Body of pancreas (tissue), 4 donors: ENCODE data around the gene RANBP3L. TPM values are rescaled to one million over a fixed set of nuclear protein-coding genes. Genes with fewer than 3 reads are reported as not detected.
"Not testable (repeated sequence)": the region's sequence is repeated elsewhere in the genome, so short reads cannot be mapped to it uniquely, and the experiment has no call there.

ENCODE experiments used
- ATAC-seq: fragments of 150-250 bp; one replicate; pipeline ENCODE4 v1.9.1; 2016
- DNase-seq, 4 donors: peaks; one replicate each; pipeline ENCODE4 v3.0.0-alpha.2; 2019
- H3K27ac ChIP-seq, 4 donors: fragments of 200-600 bp; sonication (generic); 1 replicate in 3 of 4; 2 replicates in 1 of 4; pipeline versions ENCODE4 v1.5.1 to v1.6.1; 2016 to 2019; ENCODE audit warnings: mild to moderate bottlenecking in 1 of 4, mixed read lengths in 1 of 4, moderate library complexity in 1 of 4
- H3K27me3 ChIP-seq, 2 donors: fragments of 200-600 bp; sonication (generic); one replicate each; pipeline ENCODE4 v1.6.0; 2016; ENCODE audit warnings: mild to moderate bottlenecking in 1 of 2
- H3K36me3 ChIP-seq, 2 donors: fragments of 200-600 bp; sonication (generic); replicated peaks in 1 of 2; 2 replicates each; pipeline ENCODE4 v1.5.1; 2016; ENCODE audit warnings: low read depth in 2 of 2; ENCODE audit not compliant: insufficient read depth in 1 of 2
- H3K4me1 ChIP-seq: fragments of 200-600 bp; sonication (generic); one replicate; pipeline ENCODE4 v1.6.0; 2016
- H3K4me3 ChIP-seq, 2 donors: fragments of 200-600 bp; sonication (generic); 1 replicate in 1 of 2; 2 replicates in 1 of 2; pipeline ENCODE4 v1.5.1; 2016 to 2019
- H3K9me3 ChIP-seq, 3 donors: fragments of 200-600 bp; sonication (generic); 1 replicate in 2 of 3; 2 replicates in 1 of 3; pipeline ENCODE4 v1.5.1; 2016
- POLR2A ChIP-seq, 3 donors: fragments of 450-650 bp; IDR thresholded peaks; one replicate each; pipeline ENCODE4 v1.6.1; 2016; ENCODE audit warnings: antibody characterized with exemption in 3 of 3, mild to moderate bottlenecking in 2 of 3
- WGBS, 2 donors: methylation state at CpG; one replicate each; pipeline ENCODE4 v1.1.5; 2017; 5-methylcytosine and 5-hydroxymethylcytosine counted together
- intact Hi-C: fragments of 100-400 bp; cut with DNase I; formaldehyde crosslinking; loops from one replicate; pipeline ENCODE4 v1.15.1; 2023
- total RNA-seq, 2 donors: library from RNA; depleted of rRNA; stranded (reverse); fragments of >200 nt; gene quantifications; one replicate each; pipeline ENCODE4 v1.1.0, GENCODE V29; 2016
- TF ChIP-seq, protein P1 (sequence below), 7 experiments: fragments of 450-650 bp in 4 of 7; fragments of 200-600 bp in 3 of 7; sonication (generic) in 3 of 7; IDR thresholded peaks; one replicate each; pipeline ENCODE4 v1.5.1; 2016 to 2019; ENCODE audit warnings: antibody characterized with exemption in 7 of 7

Gene RANBP3L
- total RNA-seq, 2 donors from 2014 or later = 4.9 TPM; not detected in 1

DNA sequence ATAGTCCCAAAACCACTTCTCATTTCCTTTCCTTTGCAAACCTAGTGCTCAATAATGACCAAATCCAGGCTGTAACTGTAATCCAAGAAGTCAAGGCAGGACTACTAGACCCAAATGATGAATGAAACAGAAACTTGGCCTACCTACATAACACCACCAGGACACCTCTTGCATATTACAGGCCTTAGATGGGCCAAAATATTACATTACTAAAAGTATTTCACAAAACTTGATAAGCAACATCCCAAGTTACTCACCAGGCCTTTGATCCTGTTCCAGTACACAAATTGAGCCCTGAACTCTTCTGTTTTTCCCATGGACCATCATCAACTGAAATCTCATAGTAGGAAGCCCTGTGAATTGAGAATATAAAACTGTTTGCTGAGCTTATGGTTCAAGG is 94.8 kb downstream of the RANBP3L start:
- DNase-seq = no peak
- Histone ChIP-seq H3K4me3 (no peak overlapping the region), H3K9me3 (no peaks in the 10 kb centered on the region), H3K4me1 (no peaks in the 10 kb centered on the region), H3K27ac (no peak overlapping the region), H3K36me3 (peaks cover 0 to 11% of the 10 kb centered on the region in 2 donors), H3K27me3 (no peaks in the 10 kb centered on the region)
- TF ChIP-seq, protein P1, sequence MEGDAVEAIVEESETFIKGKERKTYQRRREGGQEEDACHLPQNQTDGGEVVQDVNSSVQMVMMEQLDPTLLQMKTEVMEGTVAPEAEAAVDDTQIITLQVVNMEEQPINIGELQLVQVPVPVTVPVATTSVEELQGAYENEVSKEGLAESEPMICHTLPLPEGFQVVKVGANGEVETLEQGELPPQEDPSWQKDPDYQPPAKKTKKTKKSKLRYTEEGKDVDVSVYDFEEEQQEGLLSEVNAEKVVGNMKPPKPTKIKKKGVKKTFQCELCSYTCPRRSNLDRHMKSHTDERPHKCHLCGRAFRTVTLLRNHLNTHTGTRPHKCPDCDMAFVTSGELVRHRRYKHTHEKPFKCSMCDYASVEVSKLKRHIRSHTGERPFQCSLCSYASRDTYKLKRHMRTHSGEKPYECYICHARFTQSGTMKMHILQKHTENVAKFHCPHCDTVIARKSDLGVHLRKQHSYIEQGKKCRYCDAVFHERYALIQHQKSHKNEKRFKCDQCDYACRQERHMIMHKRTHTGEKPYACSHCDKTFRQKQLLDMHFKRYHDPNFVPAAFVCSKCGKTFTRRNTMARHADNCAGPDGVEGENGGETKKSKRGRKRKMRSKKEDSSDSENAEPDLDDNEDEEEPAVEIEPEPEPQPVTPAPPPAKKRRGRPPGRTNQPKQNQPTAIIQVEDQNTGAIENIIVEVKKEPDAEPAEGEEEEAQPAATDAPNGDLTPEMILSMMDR (IDR thresholded peaks at IDR 0.05) = no peak
- no peak for TF ChIP-seq POLR2A (IDR thresholded peaks at IDR 0.05)
- intact Hi-C loops = no loop called here
- no peak for ATAC-seq

DNA sequence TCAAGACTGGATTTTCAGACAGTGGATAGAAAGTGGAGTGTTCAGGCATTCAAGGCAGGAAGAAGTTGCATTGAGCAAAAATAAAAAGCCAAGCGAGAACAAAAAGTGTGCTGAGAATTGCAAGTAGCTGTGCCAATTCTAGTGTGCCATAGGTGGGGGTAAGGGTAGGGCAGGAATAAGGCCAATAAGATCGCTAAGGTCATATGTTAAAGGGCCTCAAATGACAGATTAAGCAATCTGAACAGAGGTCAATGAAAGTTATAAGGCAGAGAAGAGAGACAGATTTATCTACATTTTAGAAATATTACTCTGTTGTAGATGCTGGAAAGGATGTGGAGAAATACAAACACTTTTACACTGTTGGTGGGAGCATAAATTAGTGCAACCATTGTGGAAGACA is 96.4 kb downstream of the RANBP3L start:
- no peaks in the 10 kb centered on the region for H3K27me3 ChIP-seq
- 85 to 93% methylated on average over 2 of the region's 2 CpGs for WGBS, 2 donors
- no peak overlapping the region for H3K27ac ChIP-seq
- no peak overlapping the region for H3K4me3 ChIP-seq
- no peak for DNase-seq
- no peaks in the 10 kb centered on the region for H3K9me3 ChIP-seq
- TF ChIP-seq POLR2A (IDR thresholded peaks at IDR 0.05) = no peak
- TF ChIP-seq, protein P1 (IDR thresholded peaks at IDR 0.05) = no peak
- peaks cover 0 to 13% of the 10 kb centered on the region in 2 donors for H3K36me3 ChIP-seq
- ATAC-seq = no peak
- intact Hi-C loops = no loop called here
- H3K4me1 ChIP-seq = no peaks in the 10 kb centered on the region

DNA sequence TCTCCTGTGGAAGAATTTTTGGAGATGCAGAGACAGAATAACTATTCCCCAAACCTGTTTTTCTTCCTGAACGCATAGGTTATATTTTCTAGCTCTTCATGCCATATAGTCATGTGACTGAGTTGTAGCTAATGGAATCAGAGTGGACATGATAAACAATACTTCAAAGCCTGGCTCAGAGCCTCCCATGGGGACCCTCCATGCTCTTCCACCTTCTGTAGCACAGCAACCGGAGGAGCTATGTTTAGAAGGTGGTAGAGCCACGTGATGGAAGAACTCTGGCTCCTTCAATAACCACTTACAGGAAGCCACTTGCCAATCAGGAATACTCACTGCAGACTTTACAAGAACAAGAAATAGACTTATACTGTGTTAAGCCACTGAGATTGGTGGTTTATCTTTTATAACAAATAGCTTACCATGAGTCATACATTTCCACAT is 99.2 kb downstream of the RANBP3L start:
- TF ChIP-seq POLR2A (IDR thresholded peaks at IDR 0.05) = no peak
- TF ChIP-seq, protein P1 (IDR thresholded peaks at IDR 0.05) = no peak
- H3K4me3 ChIP-seq = no peak overlapping the region
- intact Hi-C loops = no loop called here
- H3K4me1 ChIP-seq = no peaks in the 10 kb centered on the region
- WGBS, 2 donors = 66 to 69% methylated on average over 3 of the region's 3 CpGs
- DNase-seq (no peak), ATAC-seq (no peak)
- peaks cover 0 to 17% of the 10 kb centered on the region in 2 donors for H3K36me3 ChIP-seq
- no peaks in the 10 kb centered on the region for H3K27me3 ChIP-seq
- H3K9me3 ChIP-seq = no peaks in the 10 kb centered on the region
- H3K27ac ChIP-seq = no peak overlapping the region

DNA sequence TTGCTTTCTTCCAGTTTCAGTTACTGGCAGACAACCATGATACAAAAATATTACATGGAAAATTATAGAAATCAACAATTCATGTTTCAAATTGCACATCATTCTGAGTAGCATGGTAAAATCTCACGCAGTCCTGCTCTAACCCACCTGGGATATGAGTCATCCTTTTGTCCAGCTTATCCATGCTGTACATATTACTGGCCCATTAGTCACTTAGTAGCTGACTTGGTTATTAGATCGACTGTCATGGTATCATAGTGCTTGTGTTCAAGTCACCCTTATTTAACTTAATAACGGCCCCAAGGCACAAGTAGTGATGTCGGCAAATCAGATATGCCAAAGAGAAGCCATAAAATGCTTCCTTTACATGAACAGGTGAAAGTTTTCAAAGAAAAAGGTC is 101.2 kb downstream of the RANBP3L start:
- WGBS, 2 donors = 72 to 89% methylated on average over 4 of the region's 4 CpGs
- no peak for DNase-seq
- no peak for ATAC-seq
- Histone ChIP-seq H3K4me3 (no peak overlapping the region), H3K4me1 (no peaks in the 10 kb centered on the region), H3K36me3 (peaks cover 8 to 25% of the 10 kb centered on the region in 2 donors), H3K27me3 (no peaks in the 10 kb centered on the region), H3K27ac (no peak overlapping the region), H3K9me3 (no peaks in the 10 kb centered on the region)
- no peak for TF ChIP-seq POLR2A (IDR thresholded peaks at IDR 0.05)
- TF ChIP-seq, protein P1 (IDR thresholded peaks at IDR 0.05) = no peak
- intact Hi-C loops = no loop called here

DNA sequence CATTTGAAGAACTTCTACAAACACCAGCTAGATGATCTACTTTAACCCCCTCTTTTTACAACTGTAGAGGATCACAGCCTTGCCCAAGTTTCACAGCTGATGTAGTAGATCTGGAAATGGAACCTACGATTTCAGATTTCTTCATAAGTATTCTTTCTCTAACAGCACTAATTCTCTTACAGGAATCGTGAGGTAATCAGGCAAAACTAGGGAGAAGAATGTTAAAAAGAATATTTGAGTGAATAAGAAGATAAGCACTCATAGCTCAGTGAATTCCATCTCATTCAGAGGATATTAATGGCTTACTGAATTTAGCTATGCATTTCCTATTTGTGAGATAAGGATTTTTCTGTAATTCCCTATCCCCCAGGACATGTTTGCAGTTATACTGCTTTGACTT is 102.1 kb downstream of the RANBP3L start:
- no peak for TF ChIP-seq POLR2A (IDR thresholded peaks at IDR 0.05)
- TF ChIP-seq, protein P1 (IDR thresholded peaks at IDR 0.05) = no peak
- ATAC-seq = no peak
- Histone ChIP-seq H3K36me3 (peaks cover 9 to 28% of the 10 kb centered on the region in 2 donors), H3K27ac (no peak overlapping the region), H3K4me3 (no peak overlapping the region), H3K9me3 (no peaks in the 10 kb centered on the region), H3K27me3 (no peaks in the 10 kb centered on the region), H3K4me1 (no peaks in the 10 kb centered on the region)
- WGBS, 2 donors = 69 to 75% methylated on average over 2 of the region's 2 CpGs
- intact Hi-C loops = no loop called here
- DNase-seq = no peak

DNA sequence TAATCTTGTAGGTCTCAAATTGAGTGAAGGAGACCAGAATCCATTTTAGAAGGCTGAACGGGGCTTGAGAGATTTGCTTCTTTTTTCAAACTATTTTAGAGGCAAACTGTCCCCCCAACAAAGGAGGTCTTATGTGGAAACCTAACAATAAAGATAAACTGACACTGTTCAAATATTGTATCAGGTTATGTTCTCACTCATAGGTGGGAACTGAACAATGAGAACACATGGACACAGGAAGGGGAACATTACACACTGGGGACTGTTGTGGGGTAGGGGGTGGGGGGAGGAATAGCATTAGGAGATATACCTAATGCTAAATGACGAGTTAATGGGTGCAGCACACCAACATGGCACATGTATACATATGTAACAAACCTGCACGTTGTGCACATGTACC is 102.9 kb downstream of the RANBP3L start:
- H3K4me3 ChIP-seq, ATAC-seq, intact Hi-C loops, H3K27me3 ChIP-seq, H3K27ac ChIP-seq, DNase-seq, H3K4me1 ChIP-seq, H3K9me3 ChIP-seq: not testable (repeated sequence)
- H3K36me3 ChIP-seq = peaks cover 9 to 28% of the 10 kb centered on the region in 2 donors
- 48 to 74% methylated on average over 3 of the region's 3 CpGs for WGBS, 2 donors
